Loucy (cell line): ENCODE measurements around the gene HERC5.
"Not testable (repeated sequence)": the region's sequence is repeated elsewhere in the genome, so short reads cannot be mapped to it uniquely, and the experiment has no call there.

Source experiments
- H2AFZ ChIP-seq: fragments of 200-600 bp; sonication (generic); 2 replicates; pipeline ENCODE4 v1.6.0; 2016; ENCODE audit warnings: antibody characterized with exemption, mild to moderate bottlenecking, low read length, moderate library complexity
- H3F3A ChIP-seq: fragments of 200-600 bp; 2 replicates; pipeline ENCODE4 v1.6.0; 2016; ENCODE audit warnings: antibody characterized with exemption, low read depth, mild to moderate bottlenecking
- H3K27me3 ChIP-seq: fragments of 200-600 bp; sonication (generic); 2 replicates; pipeline ENCODE4 v1.6.1; 2014; ENCODE audit warnings: low read length, mild to moderate bottlenecking; ENCODE audit not compliant: insufficient read depth, poor library complexity, severe bottlenecking
- H3K36me3 ChIP-seq: fragments of 200-600 bp; sonication (generic); 2 replicates; pipeline ENCODE4 v1.6.1; 2016; ENCODE audit warnings: low read length; ENCODE audit not compliant: insufficient read depth
- H3K4me1 ChIP-seq: fragments of 200-600 bp; sonication (generic); 2 replicates; pipeline ENCODE4 v1.5.1; 2014; ENCODE audit warnings: low read length, mild to moderate bottlenecking; ENCODE audit not compliant: insufficient read depth, poor library complexity, severe bottlenecking
- H3K4me2 ChIP-seq: fragments of 200-600 bp; sonication (generic); 2 replicates; pipeline ENCODE4 v1.6.0; 2014; ENCODE audit warnings: antibody characterized with exemption, low read length, low read depth, mild to moderate bottlenecking; ENCODE audit not compliant: poor library complexity, severe bottlenecking
- H3K4me3 ChIP-seq: fragments of 200-600 bp; sonication (generic); 2 replicates; pipeline ENCODE4 v1.5.1; 2014; ENCODE audit warnings: low read length, mild to moderate bottlenecking, mixed read lengths; ENCODE audit not compliant: poor library complexity, severe bottlenecking
- H3K79me2 ChIP-seq: fragments of 200-600 bp; sonication (generic); 2 replicates; pipeline ENCODE4 v1.6.1; 2014; ENCODE audit warnings: low read length; ENCODE audit not compliant: insufficient read depth
- H3K9ac ChIP-seq: fragments of 200-600 bp; sonication (generic); 2 replicates; pipeline ENCODE4 v1.6.0; 2014; ENCODE audit warnings: mild to moderate bottlenecking, low read depth, low read length, moderate library complexity; ENCODE audit not compliant: poor library complexity, severe bottlenecking
- H3K9me2 ChIP-seq: fragments of 200-600 bp; sonication (generic); replicated peaks from 2 replicates; pipeline ENCODE4 v1.6.1; 2016; ENCODE audit warnings: low read depth, low read length, mixed read lengths
- H3K9me3 ChIP-seq: fragments of 200-600 bp; sonication (generic); 2 replicates; pipeline ENCODE4 v1.6.1; 2014; ENCODE audit warnings: mild to moderate bottlenecking, antibody characterized with exemption, low read length, low read depth; ENCODE audit not compliant: insufficient read depth
- H4K20me1 ChIP-seq: fragments of 200-600 bp; sonication (generic); 2 replicates; pipeline ENCODE4 v1.6.0; 2014; ENCODE audit warnings: antibody characterized with exemption, low read length, mild to moderate bottlenecking; ENCODE audit not compliant: insufficient read depth, poor library complexity, severe bottlenecking
- EZH2phosphoT487 ChIP-seq: fragments of 200-600 bp; IDR thresholded peaks from 2 replicates; pipeline ENCODE4 v1.6.1; 2018; ENCODE audit warnings: antibody characterized with exemption, mild to moderate bottlenecking, moderate library complexity, borderline replicate concordance
- TF ChIP-seq, protein P1 (sequence below): fragments of 200-600 bp; sonication (generic); conservative IDR thresholded peaks from 2 replicates; pipeline ENCODE4 v1.5.1; 2014; ENCODE audit warnings: mild to moderate bottlenecking, antibody characterized with exemption, low read length

HERC5 gene

DNA sequence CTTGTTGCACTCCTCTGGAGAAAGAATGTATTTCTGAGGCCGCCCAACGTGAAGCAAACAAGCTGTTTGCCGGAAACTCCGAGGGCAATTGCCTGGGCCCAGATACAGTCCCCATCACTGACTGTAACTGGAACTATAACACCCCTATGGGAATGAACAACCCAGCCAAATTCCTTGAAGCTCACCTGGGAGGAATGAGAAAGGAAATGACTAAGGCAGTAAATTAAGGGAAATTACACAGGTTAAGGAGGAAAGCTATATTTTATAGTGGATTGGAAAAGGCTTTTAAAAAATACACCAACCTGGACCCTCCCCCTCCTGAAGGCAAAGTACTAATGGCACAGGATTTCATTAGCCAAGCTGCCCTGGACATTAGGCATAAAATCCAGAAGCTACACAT, 11.7 kb upstream of the HERC5 start:
- Histone ChIP-seq H3K9me3 (no peaks in the 10 kb centered on the region), H3K36me3 (no peaks in the 10 kb centered on the region), H3F3A (no peaks in the 10 kb centered on the region), H4K20me1 (no peaks in the 10 kb centered on the region), H3K9ac (no peak overlapping the region), H3K27me3 (no peaks in the 10 kb centered on the region), H2AFZ (no peak overlapping the region), H3K9me2 (no peaks in the 10 kb centered on the region), H3K79me2 (no peaks in the 10 kb centered on the region), H3K4me1 (no peaks in the 10 kb centered on the region), H3K4me3 (no peak overlapping the region), H3K4me2 (no peak overlapping the region)
- TF ChIP-seq, protein P1, sequence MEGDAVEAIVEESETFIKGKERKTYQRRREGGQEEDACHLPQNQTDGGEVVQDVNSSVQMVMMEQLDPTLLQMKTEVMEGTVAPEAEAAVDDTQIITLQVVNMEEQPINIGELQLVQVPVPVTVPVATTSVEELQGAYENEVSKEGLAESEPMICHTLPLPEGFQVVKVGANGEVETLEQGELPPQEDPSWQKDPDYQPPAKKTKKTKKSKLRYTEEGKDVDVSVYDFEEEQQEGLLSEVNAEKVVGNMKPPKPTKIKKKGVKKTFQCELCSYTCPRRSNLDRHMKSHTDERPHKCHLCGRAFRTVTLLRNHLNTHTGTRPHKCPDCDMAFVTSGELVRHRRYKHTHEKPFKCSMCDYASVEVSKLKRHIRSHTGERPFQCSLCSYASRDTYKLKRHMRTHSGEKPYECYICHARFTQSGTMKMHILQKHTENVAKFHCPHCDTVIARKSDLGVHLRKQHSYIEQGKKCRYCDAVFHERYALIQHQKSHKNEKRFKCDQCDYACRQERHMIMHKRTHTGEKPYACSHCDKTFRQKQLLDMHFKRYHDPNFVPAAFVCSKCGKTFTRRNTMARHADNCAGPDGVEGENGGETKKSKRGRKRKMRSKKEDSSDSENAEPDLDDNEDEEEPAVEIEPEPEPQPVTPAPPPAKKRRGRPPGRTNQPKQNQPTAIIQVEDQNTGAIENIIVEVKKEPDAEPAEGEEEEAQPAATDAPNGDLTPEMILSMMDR, result no peak

DNA sequence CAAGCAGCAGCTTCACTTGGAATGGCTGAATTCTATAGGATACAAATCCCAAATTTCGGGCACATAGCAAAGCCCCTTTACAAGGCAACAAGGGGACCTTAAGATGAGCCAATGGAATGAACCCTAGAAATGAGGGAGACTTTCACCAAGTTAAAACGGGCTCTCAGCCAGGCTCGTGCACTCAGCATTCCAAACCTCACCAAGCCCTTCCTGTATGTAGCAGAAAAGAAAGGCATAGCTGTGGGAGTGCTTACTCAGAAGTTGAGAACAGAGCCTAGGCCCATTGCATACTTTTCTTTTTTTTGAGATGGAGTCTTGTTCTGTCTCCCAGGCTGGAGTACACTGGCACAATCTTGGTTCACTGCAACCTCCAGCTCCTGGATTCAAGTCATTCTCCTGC, 10.8 kb upstream of the HERC5 start:
- Histone ChIP-seq H3K9me2 (no peaks in the 10 kb centered on the region), H3K27me3 (no peaks in the 10 kb centered on the region), H3K9ac (no peak overlapping the region), H3K4me1 (no peaks in the 10 kb centered on the region), H4K20me1 (no peaks in the 10 kb centered on the region), H3K9me3 (no peaks in the 10 kb centered on the region), H3F3A (no peaks in the 10 kb centered on the region), H2AFZ (no peak overlapping the region), H3K36me3 (no peaks in the 10 kb centered on the region), H3K4me3 (no peak overlapping the region), H3K4me2 (no peak overlapping the region), H3K79me2 (no peaks in the 10 kb centered on the region)
- TF ChIP-seq EZH2phosphoT487, result no peak

DNA sequence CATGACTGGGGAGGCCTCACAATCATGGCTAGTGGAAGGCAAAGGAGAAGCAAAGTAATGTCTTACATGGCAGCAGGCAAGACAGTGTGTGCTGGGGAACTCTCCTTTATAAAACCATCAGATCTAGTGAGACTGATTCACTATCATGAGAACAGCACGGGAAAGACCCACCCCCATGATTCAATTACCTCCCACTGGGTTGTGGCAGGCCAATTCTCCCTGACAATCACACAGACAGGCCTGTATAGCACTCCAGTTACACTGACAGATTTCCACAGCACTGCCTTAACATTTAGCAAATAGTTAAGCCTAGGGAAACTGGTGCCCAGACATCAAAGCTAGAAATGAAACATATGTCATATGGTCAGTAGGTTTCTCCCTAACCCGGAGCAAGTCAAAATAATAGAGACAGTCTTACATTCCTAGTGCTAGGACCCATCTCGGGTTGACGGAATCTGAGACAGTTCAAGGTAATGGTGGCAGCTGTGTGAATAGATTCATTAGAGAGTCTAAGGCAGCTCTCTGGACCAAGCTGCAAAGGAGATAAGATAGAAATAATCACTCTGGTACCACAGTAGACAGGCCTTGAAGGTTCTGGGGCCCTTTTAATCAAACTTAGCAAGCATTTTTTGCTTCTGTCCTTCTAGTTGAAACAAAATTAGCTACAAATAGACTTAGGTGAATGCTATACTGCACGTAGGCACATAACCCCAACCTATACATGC, 9.4 kb upstream of the HERC5 start:
- H3K4me2 ChIP-seq, result no peak overlapping the region
- no peak overlapping the region for H2AFZ ChIP-seq
- H3K36me3 ChIP-seq, result no peaks in the 10 kb centered on the region
- H3K4me3 ChIP-seq, result no peak overlapping the region
- H3K4me1 ChIP-seq, result no peaks in the 10 kb centered on the region
- H3F3A ChIP-seq, result no peaks in the 10 kb centered on the region
- no peak overlapping the region for H3K9ac ChIP-seq
- H4K20me1 ChIP-seq, result no peaks in the 10 kb centered on the region
- no peaks in the 10 kb centered on the region for H3K79me2 ChIP-seq
- no peaks in the 10 kb centered on the region for H3K9me2 ChIP-seq
- TF ChIP-seq EZH2phosphoT487, result no peak
- TF ChIP-seq, protein P1, result no peak
- no peaks in the 10 kb centered on the region for H3K27me3 ChIP-seq
- H3K9me3 ChIP-seq, result no peaks in the 10 kb centered on the region

DNA sequence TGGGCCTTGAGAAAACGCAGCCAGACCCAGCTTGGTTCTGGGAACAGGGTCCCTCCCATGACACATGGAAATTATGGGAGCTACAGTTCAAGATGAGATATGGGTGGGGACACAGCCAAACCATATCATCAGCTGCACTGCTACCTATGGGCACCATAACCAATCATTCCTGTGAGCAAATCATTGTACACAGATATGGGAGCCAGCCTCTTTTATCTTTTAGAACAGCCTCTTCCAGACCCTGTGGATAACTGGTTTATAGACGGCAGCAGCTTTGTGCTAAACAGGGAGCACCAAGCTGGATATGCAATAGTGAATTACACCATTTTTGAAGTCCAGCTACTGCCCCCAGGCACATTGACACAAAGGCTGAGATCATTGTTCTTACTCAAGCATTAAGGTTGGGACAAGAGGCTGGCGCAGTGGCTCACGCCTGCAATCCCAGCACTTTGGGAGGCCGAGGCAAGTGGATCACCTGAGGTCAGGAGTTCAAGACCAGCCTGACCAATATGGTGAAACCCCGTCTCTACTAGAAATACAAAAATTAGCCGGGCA, 8.6 kb upstream of the HERC5 start:
- H4K20me1 ChIP-seq, H3K9me3 ChIP-seq, H3F3A ChIP-seq, H3K27me3 ChIP-seq, H2AFZ ChIP-seq, H3K4me1 ChIP-seq, H3K4me2 ChIP-seq, H3K4me3 ChIP-seq, H3K79me2 ChIP-seq, H3K36me3 ChIP-seq, H3K9ac ChIP-seq, H3K9me2 ChIP-seq: not testable (repeated sequence)
